ENCODE measurements around the gene LSP1.
"Not testable (repeated sequence)": the region's sequence is repeated elsewhere in the genome, so short reads cannot be mapped to it uniquely, and the experiment has no call there.

LSP1 gene

DNA sequence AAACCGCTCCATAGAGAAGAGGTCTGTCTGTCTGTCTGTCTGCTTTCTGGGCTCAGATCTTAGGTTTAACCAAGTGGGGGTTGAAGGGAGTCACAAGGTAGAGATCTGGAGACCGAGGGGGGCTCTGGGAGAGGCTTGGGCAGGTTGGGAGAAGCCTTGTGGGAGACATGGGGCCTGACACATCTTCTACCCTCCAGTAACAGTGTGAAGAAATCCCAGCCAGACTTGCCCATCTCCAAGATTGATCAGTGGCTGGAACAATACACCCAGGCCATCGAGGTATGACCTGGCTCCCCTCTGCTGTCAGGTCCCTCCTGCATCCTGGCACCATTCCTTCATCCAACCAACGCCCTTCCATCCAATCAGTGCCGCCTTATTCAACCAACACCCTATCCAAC is 31.4 kb downstream of the LSP1 start:
- Histone ChIP-seq H3K9me3 (ENCODE audit: insufficient read depth, low read depth, low read length) (peaks cover 2% of the 10 kb centered on the region), H3K79me1 (ENCODE audit: low read length) (peaks cover 16% of the 10 kb centered on the region), H4K8ac (ENCODE audit: low read depth, low read length) (no peak overlapping the region), H3K18ac (ENCODE audit: low read length) (no peak overlapping the region), H3K9ac (ENCODE audit: low read length) (no peak overlapping the region), H3K79me2 (ENCODE audit: control insufficient read depth, insufficient read depth, low read length, poor library complexity) (no peaks in the 10 kb centered on the region), H3K4me3 (ENCODE audit: low read depth, low read length) (no peak overlapping the region), H3K27me3 (ENCODE audit: insufficient read depth, low read length) (no peaks in the 10 kb centered on the region), H4K91ac (ENCODE audit: low read depth, low read length) (no peak overlapping the region), H3K4me1 (ENCODE audit: control insufficient read depth in 1 of 2, insufficient read depth in 2 of 2, low read length in 2 of 2) (peaks cover 3 to 4% of the 10 kb centered on the region in 2 experiments), H4K12ac (ENCODE audit: low read depth, low read length) (no peak overlapping the region), H3K4me2 (ENCODE audit: low read length) (no peak overlapping the region), H3K23ac (ENCODE audit: low read length) (no peak overlapping the region), H3K27ac (ENCODE audit: low read depth, low read length) (no peak overlapping the region), H2BK120ac (ENCODE audit: insufficient read depth, low read length, poor library complexity) (no peak overlapping the region), H2BK12ac (ENCODE audit: low read length) (no peak overlapping the region), H2BK5ac (ENCODE audit: low read depth, low read length, poor library complexity) (no peak overlapping the region), H2AFZ (ENCODE audit: insufficient read depth, low read length, poor library complexity) (no peak overlapping the region), H3K36me3 (ENCODE audit: control insufficient read depth in 1 of 2, insufficient read depth in 2 of 2, low read length in 2 of 2) (no peaks in the 10 kb centered on the region), H3K14ac (ENCODE audit: low read length) (no peak overlapping the region), H3K4ac (ENCODE audit: low read depth, low read length) (no peak overlapping the region), H2AK5ac (ENCODE audit: low read length) (no peak overlapping the region)
- no CpG with 5 or more reads among the region's 5 CpGs for WGBS (ENCODE audit: extremely low coverage, insufficient coverage, insufficient read length)
- no peak for DNase-seq

DNA sequence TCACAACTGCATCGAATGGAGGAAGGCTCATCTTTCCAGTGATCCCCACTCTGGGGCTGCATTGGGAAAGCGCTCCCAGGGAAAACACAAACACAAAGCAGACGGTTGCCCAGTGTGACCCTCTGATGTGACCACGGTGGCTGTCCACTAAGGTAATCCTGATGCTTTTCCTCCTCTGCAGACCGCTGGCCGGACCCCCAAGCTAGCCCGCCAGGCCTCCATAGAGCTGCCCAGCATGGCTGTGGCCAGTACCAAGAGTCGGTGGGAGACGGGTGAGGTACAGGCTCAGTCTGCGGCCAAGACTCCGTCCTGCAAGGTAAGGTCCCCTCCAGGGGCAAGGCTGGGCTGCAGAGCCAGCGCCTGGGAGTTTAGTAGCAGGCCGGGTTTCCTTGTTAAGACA is 33.7 kb downstream of the LSP1 start:
- H3K79me2 ChIP-seq (ENCODE audit: control insufficient read depth, insufficient read depth, low read length, poor library complexity); H2BK120ac ChIP-seq (ENCODE audit: insufficient read depth, low read length, poor library complexity); H3K4me3 ChIP-seq (ENCODE audit: low read depth, low read length); H4K91ac ChIP-seq (ENCODE audit: low read depth, low read length); H2BK12ac ChIP-seq (ENCODE audit: low read length); H3K23ac ChIP-seq (ENCODE audit: low read length); H3K18ac ChIP-seq (ENCODE audit: low read length); H4K8ac ChIP-seq (ENCODE audit: low read depth, low read length); H2AK5ac ChIP-seq (ENCODE audit: low read length); H3K4me2 ChIP-seq (ENCODE audit: low read length); H4K12ac ChIP-seq (ENCODE audit: low read depth, low read length); H3K79me1 ChIP-seq (ENCODE audit: low read length); H3K4me1 ChIP-seq (ENCODE audit: control insufficient read depth in 1 of 2, insufficient read depth in 2 of 2, low read length in 2 of 2); DNase-seq; H3K14ac ChIP-seq (ENCODE audit: low read length); H3K36me3 ChIP-seq (ENCODE audit: control insufficient read depth in 1 of 2, insufficient read depth in 2 of 2, low read length in 2 of 2); H2AFZ ChIP-seq (ENCODE audit: insufficient read depth, low read length, poor library complexity); H3K27ac ChIP-seq (ENCODE audit: low read depth, low read length); H3K27me3 ChIP-seq (ENCODE audit: insufficient read depth, low read length); H2BK5ac ChIP-seq (ENCODE audit: low read depth, low read length, poor library complexity); H3K9ac ChIP-seq (ENCODE audit: low read length); H3K9me3 ChIP-seq (ENCODE audit: insufficient read depth, low read depth, low read length); H3K4ac ChIP-seq (ENCODE audit: low read depth, low read length): not testable (repeated sequence)
- WGBS (ENCODE audit: extremely low coverage, insufficient coverage, insufficient read length) = no CpG with 5 or more reads among the region's 13 CpGs

- Histone ChIP-seq H3K18ac (ENCODE audit: low read length) (no peak overlapping the region), H3K9ac (ENCODE audit: low read length) (no peak overlapping the region), H3K14ac (ENCODE audit: low read length) (no peak overlapping the region), H3K4ac (ENCODE audit: low read depth, low read length) (no peak overlapping the region), H3K79me2 (ENCODE audit: control insufficient read depth, insufficient read depth, low read length, poor library complexity) (no peaks in the 10 kb centered on the region), H3K23ac (ENCODE audit: low read length) (no peak overlapping the region), H4K8ac (ENCODE audit: low read depth, low read length) (no peak overlapping the region), H3K4me2 (ENCODE audit: low read length) (no peak overlapping the region), H3K27me3 (ENCODE audit: insufficient read depth, low read length) (no peaks in the 10 kb centered on the region), H2AFZ (ENCODE audit: insufficient read depth, low read length, poor library complexity) (no peak overlapping the region), H4K91ac (ENCODE audit: low read depth, low read length) (no peak overlapping the region), H3K27ac (ENCODE audit: low read depth, low read length) (no peak overlapping the region), H2AK5ac (ENCODE audit: low read length) (no peak overlapping the region), H3K4me1 (ENCODE audit: control insufficient read depth in 1 of 2, insufficient read depth in 2 of 2, low read length in 2 of 2) (no peaks in the 10 kb centered on the region), H3K36me3 (ENCODE audit: control insufficient read depth in 1 of 2, insufficient read depth in 2 of 2, low read length in 2 of 2) (no peaks in the 10 kb centered on the region), H3K9me3 (ENCODE audit: insufficient read depth, low read depth, low read length) (peaks cover 5% of the 10 kb centered on the region), H2BK5ac (ENCODE audit: low read depth, low read length, poor library complexity) (no peak overlapping the region), H2BK120ac (ENCODE audit: insufficient read depth, low read length, poor library complexity) (no peak overlapping the region), H2BK12ac (ENCODE audit: low read length) (no peak overlapping the region), H3K4me3 (ENCODE audit: low read depth, low read length) (no peak overlapping the region), H4K12ac (ENCODE audit: low read depth, low read length) (no peak overlapping the region), H3K79me1 (ENCODE audit: low read length) (no peaks in the 10 kb centered on the region)
- no CpG with 5 or more reads among the region's 11 CpGs for WGBS (ENCODE audit: extremely low coverage, insufficient coverage, insufficient read length)
- no peak for DNase-seq
Observed at GRCh38 chr11:1887451-1888346, 34.8 kb downstream of the LSP1 start.

- H2BK12ac ChIP-seq (ENCODE audit: low read length) = no peak overlapping the region
- H4K91ac ChIP-seq (ENCODE audit: low read depth, low read length) = no peak overlapping the region
- no peak overlapping the region for H2BK120ac ChIP-seq (ENCODE audit: insufficient read depth, low read length, poor library complexity)
- no peak overlapping the region for H2BK5ac ChIP-seq (ENCODE audit: low read depth, low read length, poor library complexity)
- no peak overlapping the region for H2AK5ac ChIP-seq (ENCODE audit: low read length)
- no peak overlapping the region for H3K4me3 ChIP-seq (ENCODE audit: low read depth, low read length)
- H3K27ac ChIP-seq (ENCODE audit: low read depth, low read length) = no peak overlapping the region
- no peak overlapping the region for H4K8ac ChIP-seq (ENCODE audit: low read depth, low read length)
- no peak overlapping the region for H3K23ac ChIP-seq (ENCODE audit: low read length)
- WGBS (ENCODE audit: extremely low coverage, insufficient coverage, insufficient read length) = no CpG with 5 or more reads among the region's 9 CpGs
- no peak overlapping the region for H3K9ac ChIP-seq (ENCODE audit: low read length)
- no peak overlapping the region for H2AFZ ChIP-seq (ENCODE audit: insufficient read depth, low read length, poor library complexity)
- no peaks in the 10 kb centered on the region for H3K4me1 ChIP-seq (ENCODE audit: control insufficient read depth in 1 of 2, insufficient read depth in 2 of 2, low read length in 2 of 2)
- no peak overlapping the region for H3K4me2 ChIP-seq (ENCODE audit: low read length)
- H3K79me2 ChIP-seq (ENCODE audit: control insufficient read depth, insufficient read depth, low read length, poor library complexity) = no peaks in the 10 kb centered on the region
- peaks cover 5% of the 10 kb centered on the region for H3K9me3 ChIP-seq (ENCODE audit: insufficient read depth, low read depth, low read length)
- H4K12ac ChIP-seq (ENCODE audit: low read depth, low read length) = no peak overlapping the region
- H3K27me3 ChIP-seq (ENCODE audit: insufficient read depth, low read length) = no peaks in the 10 kb centered on the region
- H3K14ac ChIP-seq (ENCODE audit: low read length) = no peak overlapping the region
- H3K4ac ChIP-seq (ENCODE audit: low read depth, low read length) = no peak overlapping the region
- DNase-seq = no peak
- no peaks in the 10 kb centered on the region for H3K36me3 ChIP-seq (ENCODE audit: control insufficient read depth in 1 of 2, insufficient read depth in 2 of 2, low read length in 2 of 2)
- no peaks in the 10 kb centered on the region for H3K79me1 ChIP-seq (ENCODE audit: low read length)
- H3K18ac ChIP-seq (ENCODE audit: low read length) = no peak overlapping the region
Observed at GRCh38 chr11:1888347-1888753, 35.5 kb downstream of the LSP1 start.
